ENCODE results near the gene SAMSN1. TPM values are rescaled to one million over a fixed set of nuclear protein-coding genes. Genes with fewer than 3 reads are reported as not detected.

SAMSN1 gene
- total RNA-seq, 2 experiments from 2014 or later: 2.8 TPM; not detected in 1

- Histone ChIP-seq H4K20me1 (ENCODE audit: insufficient read depth, low read length) (no peaks in the 10 kb centered on the region), H3K9me3 (ENCODE audit: low read length) (no peaks in the 10 kb centered on the region), H3K4me3 (ENCODE audit: low read depth, low read length, poor library complexity, severe bottlenecking) (no peak overlapping the region), H2AFZ (ENCODE audit: low read length) (no peak overlapping the region), H3K9me2 (ENCODE audit: insufficient read depth, low read length) (no peaks in the 10 kb centered on the region), H3K79me2 (ENCODE audit: insufficient read depth, low read depth, low read length) (no peaks in the 10 kb centered on the region), H3K36me3 (ENCODE audit: insufficient read depth, low read length) (no peaks in the 10 kb centered on the region), H3K4me1 (ENCODE audit: insufficient read depth, low read length, poor library complexity, severe bottlenecking) (no peaks in the 10 kb centered on the region), H3K4me2 (ENCODE audit: low read length) (no peak overlapping the region), H3K27ac (ENCODE audit: low read depth, low read length, poor library complexity, severe bottlenecking) (no peak overlapping the region)
- TF ChIP-seq EZH2phosphoT487 (IDR thresholded peaks at IDR 0.05; ENCODE audit: borderline replicate concordance, low read depth, low read length) (no peak), CTCF (conservative IDR thresholded peaks at IDR 0.05; ENCODE audit: low read length) (no peak)
- BruUV-seq (replicated peaks): no TSS peak
- POLR2A ChIA-PET: interaction anchor here (0.6 to 2.7 kb wide), 2 partner anchors 9 to 1279 kb away, joined by 4 to 19 read pairs; no protein-coding TSS in a partner anchor
- CTCF ChIA-PET (ENCODE audit: unreplicated experiment): no interaction called here
- intact Hi-C loops (cut with micrococcal nuclease; ENCODE audit: unreplicated experiment): no loop called here
- DNase-seq (ENCODE audit: low spot score): no peak
Observed at GRCh38 chr21:14593230-14593629, 47.1 kb upstream of the SAMSN1 start.

- H2AFZ ChIP-seq (ENCODE audit: low read length): no peak overlapping the region
- no peaks in the 10 kb centered on the region for H4K20me1 ChIP-seq (ENCODE audit: insufficient read depth, low read length)
- no peak overlapping the region for H3K4me2 ChIP-seq (ENCODE audit: low read length)
- H3K9me3 ChIP-seq (ENCODE audit: low read length): no peaks in the 10 kb centered on the region
- intact Hi-C loops (cut with micrococcal nuclease; ENCODE audit: unreplicated experiment): no loop called here
- H3K79me2 ChIP-seq (ENCODE audit: insufficient read depth, low read depth, low read length): no peaks in the 10 kb centered on the region
- H3K9me2 ChIP-seq (ENCODE audit: insufficient read depth, low read length): no peaks in the 10 kb centered on the region
- ChIA-PET POLR2A (interaction anchor here (0.6 to 2.7 kb wide), 5 partner anchors 10 to 169 kb away, joined by 3 to 19 read pairs (median 3); no protein-coding TSS in a partner anchor), CTCF (ENCODE audit: unreplicated experiment) (no interaction called here)
- no peaks in the 10 kb centered on the region for H3K4me1 ChIP-seq (ENCODE audit: insufficient read depth, low read length, poor library complexity, severe bottlenecking)
- no TSS peak for BruUV-seq (replicated peaks)
- DNase-seq (ENCODE audit: low spot score): no peak
- no peak overlapping the region for H3K4me3 ChIP-seq (ENCODE audit: low read depth, low read length, poor library complexity, severe bottlenecking)
- TF ChIP-seq CTCF (conservative IDR thresholded peaks at IDR 0.05; ENCODE audit: low read length) (no peak), EZH2phosphoT487 (IDR thresholded peaks at IDR 0.05; ENCODE audit: borderline replicate concordance, low read depth, low read length) (no peak)
- H3K27ac ChIP-seq (ENCODE audit: low read depth, low read length, poor library complexity, severe bottlenecking): no peak overlapping the region
- no peaks in the 10 kb centered on the region for H3K36me3 ChIP-seq (ENCODE audit: insufficient read depth, low read length)
Observed at GRCh38 chr21:14592296-14593000, 46.3 kb upstream of the SAMSN1 start.

GRCh38 chr21:14591882-14592281, 45.8 kb upstream of the SAMSN1 start:
- ChIA-PET POLR2A (interaction anchor here (0.6 to 2.7 kb wide), 9 partner anchors 11 to 287 kb away, joined by 3 to 19 read pairs (median 3); no protein-coding TSS in a partner anchor), CTCF (ENCODE audit: unreplicated experiment) (no interaction called here)
- no peak for DNase-seq (ENCODE audit: low spot score)
- Histone ChIP-seq H3K4me3 (ENCODE audit: low read depth, low read length, poor library complexity, severe bottlenecking) (no peak overlapping the region), H3K9me3 (ENCODE audit: low read length) (no peaks in the 10 kb centered on the region), H3K4me1 (ENCODE audit: insufficient read depth, low read length, poor library complexity, severe bottlenecking) (no peaks in the 10 kb centered on the region), H3K4me2 (ENCODE audit: low read length) (no peak overlapping the region), H3K79me2 (ENCODE audit: insufficient read depth, low read depth, low read length) (no peaks in the 10 kb centered on the region), H3K9me2 (ENCODE audit: insufficient read depth, low read length) (no peaks in the 10 kb centered on the region), H3K36me3 (ENCODE audit: insufficient read depth, low read length) (no peaks in the 10 kb centered on the region), H2AFZ (ENCODE audit: low read length) (no peak overlapping the region), H3K27ac (ENCODE audit: low read depth, low read length, poor library complexity, severe bottlenecking) (no peak overlapping the region), H4K20me1 (ENCODE audit: insufficient read depth, low read length) (no peaks in the 10 kb centered on the region)
- TF ChIP-seq EZH2phosphoT487 (IDR thresholded peaks at IDR 0.05; ENCODE audit: borderline replicate concordance, low read depth, low read length) (no peak), CTCF (conservative IDR thresholded peaks at IDR 0.05; ENCODE audit: low read length) (no peak)
- BruUV-seq (replicated peaks): no TSS peak
- intact Hi-C loops (cut with micrococcal nuclease; ENCODE audit: unreplicated experiment): no loop called here

Data from OCI-LY7 (cell line).